ENCODE results near the gene PSTPIP2. TPM values are rescaled to one million over a fixed set of nuclear protein-coding genes. Genes with fewer than 3 reads are reported as not detected.

Gene PSTPIP2
- total and polyA plus RNA-seq, 9 of the 15 experiments (the other 6 are each of a cell fraction or from before 2014, with no cell fraction given), result 14.0 to 45.7 (median 27.1) TPM

GRCh38 chr18:46060359-46060841 lies 11.7 kb downstream of the PSTPIP2 start (continued):
- no peak for TF ChIP-seq THRAP3 (IDR thresholded peaks at IDR 0.05; ENCODE audit: borderline replicate concordance)
- no peak for TF ChIP-seq ZNF766 (CRISPR knock-in tag; conservative IDR thresholded peaks at IDR 0.05)
- peak; percentile 48 for TF ChIP-seq HDAC3 (IDR thresholded peaks at IDR 0.05; ENCODE audit: borderline replicate concordance, partially characterized antibody)
- TF ChIP-seq SIN3A (IDR thresholded peaks at IDR 0.05; ENCODE audit: borderline replicate concordance in 2 of 2, control insufficient read depth in 1 of 2, low read depth in 2 of 2, low read length in 2 of 2), result no peak
- TF ChIP-seq ZBTB40 (IDR thresholded peaks at IDR 0.05), result 0 out of 2 replicates have a peak, but pooled peaks have one; percentile 14
- TF ChIP-seq ZBTB40 (CRISPR knock-in tag; IDR thresholded peaks at IDR 0.05), result no peak
- TF ChIP-seq MED1 (CRISPR knock-in tag; IDR thresholded peaks at IDR 0.05; ENCODE audit: borderline replicate concordance), result no peak
- no peak for TF ChIP-seq ZC3H11A (IDR thresholded peaks at IDR 0.05; ENCODE audit: low read depth, low read length)
- TF ChIP-seq CSDE1 (IDR thresholded peaks at IDR 0.05), result no peak
- no peak for TF ChIP-seq ADNP (tag; IDR thresholded peaks at IDR 0.05)
- no peak for TF ChIP-seq NR3C1 (CRISPR knock-in tag; IDR thresholded peaks at IDR 0.05)
- no peak for TF ChIP-seq ZNF197 (CRISPR knock-in tag; IDR thresholded peaks at IDR 0.05; ENCODE audit: low read depth)
- no peak for TF ChIP-seq VEZF1 (CRISPR knock-in tag; IDR thresholded peaks at IDR 0.05)
- no peak for TF ChIP-seq STAT5B (CRISPR knock-in tag; IDR thresholded peaks at IDR 0.05)
- TF ChIP-seq MTF1 (CRISPR knock-in tag; IDR thresholded peaks at IDR 0.05; ENCODE audit: borderline replicate concordance), result no peak
- peak; percentile 59 for TF ChIP-seq ATF7 (IDR thresholded peaks at IDR 0.05)
- TF ChIP-seq ZNF143 (CRISPR knock-in tag; IDR thresholded peaks at IDR 0.05), result peak; percentile 48; the same call in 1 of the 2 replicates
- no peak for TF ChIP-seq ZNF184 (CRISPR knock-in tag; IDR thresholded peaks at IDR 0.05)
- TF ChIP-seq DACH1 (IDR thresholded peaks at IDR 0.05; ENCODE audit: partially characterized antibody), result no peak
- TF ChIP-seq CHD1 (IDR thresholded peaks at IDR 0.05; ENCODE audit: low read length), result no peak
